Nephron progenitor cell (in vitro differentiated cells): ENCODE data around the gene ANO5.
A peak's percentile ranks its signal among the peaks of the same experiment; 100 is the strongest.

Experiments used
- DNase-seq: peaks from one replicate; pipeline ENCODE4 v3.0.0; 2021
- H3K27ac Mint-ChIP-seq: 2 replicates; pipeline ENCODE4 v1.8.0; 2021; ENCODE audit warnings: mild to moderate bottlenecking, moderate library complexity, mixed read lengths
- H3K27me3 Mint-ChIP-seq: 2 replicates; pipeline ENCODE4 v1.8.0; 2021; ENCODE audit warnings: mild to moderate bottlenecking, low read depth, mixed read lengths; ENCODE audit not compliant: poor library complexity
- H3K36me3 Mint-ChIP-seq: 2 replicates; pipeline ENCODE4 v1.8.0; 2021; ENCODE audit warnings: low read depth, mixed read lengths
- H3K4me1 Mint-ChIP-seq: 2 replicates; pipeline ENCODE4 v1.8.0; 2021; ENCODE audit warnings: mixed read lengths
- H3K4me3 Mint-ChIP-seq: 2 replicates; pipeline ENCODE4 v1.8.0; 2021; ENCODE audit warnings: mild to moderate bottlenecking, moderate library complexity, mixed read lengths
- H3K9me3 Mint-ChIP-seq: 2 replicates; pipeline ENCODE4 v1.8.0; 2021; ENCODE audit warnings: mild to moderate bottlenecking, moderate library complexity, mixed read lengths
- CTCF ChIP-seq: fragments of 200-600 bp; sonication (generic); IDR thresholded peaks from 2 replicates; pipeline ENCODE4 v1.5.0; 2021; ENCODE audit warnings: antibody characterized with exemption

Gene ANO5

DNA sequence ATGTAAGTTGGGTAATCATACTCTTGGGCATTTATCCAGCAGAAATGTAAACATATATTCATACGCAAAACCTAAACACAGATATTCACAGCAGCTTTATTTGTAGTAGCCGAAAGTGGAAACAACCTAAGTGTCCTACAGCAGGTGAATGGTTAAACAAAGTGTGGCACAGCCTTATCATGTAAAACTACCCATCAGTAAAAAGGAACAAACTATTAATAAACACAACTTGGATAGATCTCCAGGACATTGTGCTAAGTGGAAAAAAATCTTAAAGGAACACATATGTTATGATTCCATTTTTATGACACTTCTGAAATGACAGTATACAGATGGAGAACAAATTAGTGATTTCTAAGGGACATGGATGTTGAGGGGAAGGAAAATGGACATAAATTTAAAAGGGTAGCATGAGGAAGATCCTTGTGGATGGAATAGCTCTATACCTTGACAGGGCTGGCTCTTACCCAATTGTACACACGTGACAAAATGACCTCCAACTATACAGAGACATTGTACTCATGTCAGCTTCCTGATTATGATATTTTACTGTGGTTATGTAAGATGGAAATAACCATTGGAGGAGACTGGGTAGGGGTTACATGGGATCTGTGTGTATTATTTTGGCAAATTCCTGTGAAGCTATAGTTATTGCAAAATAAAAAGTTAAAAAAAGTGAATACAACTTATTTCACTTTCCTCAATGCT lies 15.4 kb downstream of the ANO5 start:
- Mint-ChIP-seq H3K27me3 (no peaks in the 10 kb centered on the region), H3K4me1 (no peaks in the 10 kb centered on the region), H3K9me3 (no peaks in the 10 kb centered on the region), H3K36me3 (no peaks in the 10 kb centered on the region), H3K27ac (no peak overlapping the region), H3K4me3 (no peak overlapping the region)
- no peak for DNase-seq
- TF ChIP-seq CTCF, result no peak

DNA sequence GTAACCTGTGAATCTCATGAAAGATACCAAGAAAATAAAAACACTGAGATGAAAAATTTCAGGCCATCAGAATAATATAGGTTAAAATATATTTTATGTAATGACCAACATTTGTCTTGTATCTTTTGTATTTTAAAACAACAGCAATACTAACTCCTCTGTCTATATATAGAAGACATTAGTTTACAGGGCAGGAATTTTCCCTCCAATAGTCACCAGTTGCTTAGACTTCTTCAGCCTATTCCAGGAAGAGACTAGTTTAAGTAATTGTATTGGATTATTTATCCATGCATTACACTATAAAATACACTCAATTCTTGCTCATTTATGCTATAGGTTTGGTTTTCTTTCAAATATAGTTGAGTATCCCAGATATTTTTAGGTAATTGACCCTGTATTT lies 24.1 kb downstream of the ANO5 start:
- Mint-ChIP-seq H3K4me3 (no peak overlapping the region), H3K36me3 (no peaks in the 10 kb centered on the region), H3K27me3 (no peaks in the 10 kb centered on the region), H3K4me1 (no peaks in the 10 kb centered on the region), H3K9me3 (no peaks in the 10 kb centered on the region), H3K27ac (no peak overlapping the region)
- no peak for DNase-seq
- TF ChIP-seq CTCF, result no peak

GRCh38 chr11:22221143-22221542 lies 28.3 kb downstream of the ANO5 start:
- Mint-ChIP-seq H3K27ac (no peak overlapping the region), H3K4me1 (no peaks in the 10 kb centered on the region), H3K36me3 (no peaks in the 10 kb centered on the region), H3K4me3 (no peak overlapping the region), H3K27me3 (no peaks in the 10 kb centered on the region), H3K9me3 (no peaks in the 10 kb centered on the region)
- no peak for TF ChIP-seq CTCF
- DNase-seq, result no peak

DNA sequence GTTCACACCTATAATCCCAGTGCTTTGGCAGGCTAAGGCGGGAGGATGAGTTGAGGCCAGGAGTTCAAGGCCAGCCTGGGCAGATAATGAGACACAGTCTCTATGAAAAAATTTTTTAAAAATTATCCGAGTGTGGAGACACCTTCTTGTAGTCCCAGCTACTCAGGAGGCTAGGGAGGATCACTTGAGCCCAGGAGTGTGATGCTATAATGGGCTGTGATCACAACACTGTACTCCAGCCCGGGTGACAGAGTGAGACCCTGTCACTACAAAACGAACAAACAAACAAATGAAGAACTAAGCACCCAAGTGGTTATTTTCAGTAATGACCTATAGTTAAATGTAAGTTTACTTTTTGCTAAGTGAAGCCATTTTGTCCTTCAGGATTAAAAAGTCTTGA lies 32.3 kb downstream of the ANO5 start:
- Mint-ChIP-seq H3K4me3 (no peak overlapping the region), H3K4me1 (no peaks in the 10 kb centered on the region), H3K36me3 (no peaks in the 10 kb centered on the region), H3K27me3 (no peaks in the 10 kb centered on the region), H3K9me3 (no peaks in the 10 kb centered on the region), H3K27ac (no peak overlapping the region)
- no peak for TF ChIP-seq CTCF
- no peak for DNase-seq

DNA sequence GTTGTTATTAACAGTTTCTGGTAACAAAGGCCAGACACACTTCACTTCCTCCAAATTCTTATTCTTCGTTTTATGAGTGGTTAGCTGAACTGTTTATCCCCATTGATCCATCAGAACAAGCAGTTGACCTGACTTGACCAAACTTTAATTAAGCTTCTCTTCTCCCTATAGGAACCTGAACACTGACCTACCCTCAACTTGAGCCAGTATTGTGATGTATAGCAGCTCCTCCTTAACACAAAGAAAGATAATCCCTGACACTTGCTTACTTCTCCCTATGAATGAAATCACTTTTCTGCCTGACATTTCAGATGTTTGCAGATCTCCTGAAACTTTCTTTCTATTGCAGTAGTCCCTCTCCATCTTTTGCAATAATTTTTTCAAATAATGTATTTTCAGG lies 41.9 kb downstream of the ANO5 start:
- no peak for DNase-seq
- no peaks in the 10 kb centered on the region for H3K36me3 Mint-ChIP-seq
- TF ChIP-seq CTCF, result no peak
- no peaks in the 10 kb centered on the region for H3K4me1 Mint-ChIP-seq
- H3K4me3 Mint-ChIP-seq, result no peak overlapping the region
- H3K27ac Mint-ChIP-seq, result no peak overlapping the region
- no peaks in the 10 kb centered on the region for H3K9me3 Mint-ChIP-seq
- no peaks in the 10 kb centered on the region for H3K27me3 Mint-ChIP-seq

DNA sequence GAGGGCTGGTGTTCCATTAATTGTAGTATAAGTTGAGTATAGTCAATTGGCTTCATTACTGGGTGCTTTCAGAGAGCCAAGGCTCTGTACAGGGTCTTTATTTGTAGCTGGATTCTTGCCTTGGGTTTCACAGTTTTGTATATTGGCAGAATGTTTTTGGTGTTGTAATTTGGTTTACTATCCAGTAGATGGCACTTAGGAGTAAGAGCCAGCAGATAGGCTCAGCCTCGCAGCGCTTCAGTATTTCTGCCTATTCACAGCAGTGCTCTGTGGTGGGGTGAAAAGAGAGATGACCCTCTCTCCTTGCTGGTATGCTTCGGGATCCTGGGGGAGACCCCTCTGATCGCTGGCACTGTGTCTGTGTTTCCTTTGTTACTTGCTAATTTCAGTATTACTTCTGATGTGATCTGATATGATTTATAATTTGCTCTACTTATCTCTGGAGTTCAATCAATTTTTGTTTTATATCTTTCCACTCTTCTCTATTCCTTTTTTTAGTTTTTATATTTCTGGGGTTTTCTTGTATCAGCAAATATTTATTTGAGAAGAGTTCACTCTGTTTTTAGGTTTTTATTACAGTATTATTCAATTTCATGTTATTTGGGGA lies 52.2 kb downstream of the ANO5 start:
- Mint-ChIP-seq H3K36me3 (no peaks in the 10 kb centered on the region), H3K27me3 (no peaks in the 10 kb centered on the region), H3K4me3 (no peak overlapping the region), H3K9me3 (no peaks in the 10 kb centered on the region), H3K4me1 (peaks cover 9% of the 10 kb centered on the region), H3K27ac (no peak overlapping the region)
- DNase-seq, result peak; percentile 51
- peak; percentile 75 for TF ChIP-seq CTCF
